WTC11 (cell line): ENCODE results near the gene PPM1D. TPM values are rescaled to one million over a fixed set of nuclear protein-coding genes. Genes with fewer than 3 reads are reported as not detected.

Experiments used
- ATAC-seq: fragments of 200-7000 bp; cut with Tn5 transposase; 2 replicates; pipeline ENCODE4 v1.10.0; 2021; ENCODE audit warnings: mild to moderate bottlenecking, moderate library complexity
- Bru-seq: library from RNA; stranded (reverse); fragments of 400-500 nt; gene quantifications from one replicate; lab custom pipeline; 2021; lab: Mats Ljungman, UMichigan
- CTCF ChIA-PET: fragments of 300-600 bp; sonication (Branson Sonifier 250); formaldehyde crosslinking; loops from one replicate; lab custom pipeline; 2021; ENCODE audit warnings: antibody characterized with exemption; lab: Charles Lee
- POLR2A ChIA-PET: fragments of 350-600 bp; sonication (Branson Sonifier 250); formaldehyde crosslinking; loops from one replicate; lab custom pipeline; 2021; ENCODE audit warnings: antibody characterized with exemption; lab: Charles Lee
- DNase-seq: peaks from one replicate; pipeline ENCODE4 v3.0.0; 2021; ENCODE audit warnings: low spot score
- H3K27ac Mint-ChIP-seq: 2 replicates; pipeline ENCODE4 v1.8.0; 2021; ENCODE audit warnings: mixed read lengths
- H3K27me3 Mint-ChIP-seq: 2 replicates; pipeline ENCODE4 v1.8.0; 2021; ENCODE audit warnings: low read depth, mild to moderate bottlenecking, moderate library complexity, mixed read lengths
- H3K36me3 Mint-ChIP-seq: 2 replicates; pipeline ENCODE4 v1.8.0; 2021; ENCODE audit warnings: mixed read lengths
- H3K4me1 Mint-ChIP-seq: 2 replicates; pipeline ENCODE4 v1.8.0; 2022; ENCODE audit warnings: mixed read lengths
- H3K4me3 Mint-ChIP-seq: 2 replicates; pipeline ENCODE4 v1.8.0; 2021; ENCODE audit warnings: mild to moderate bottlenecking, moderate library complexity, mixed read lengths
- H3K9me3 Mint-ChIP-seq: 2 replicates; pipeline ENCODE4 v1.8.0; 2021; ENCODE audit warnings: mixed read lengths
- ARID4B ChIP-seq: sonication (generic); formaldehyde crosslinking; IDR thresholded peaks from 2 replicates; pipeline ENCODE4 v1.8.0; 2023; ENCODE audit warnings: missing genetic modification reagents, mild to moderate bottlenecking, borderline replicate concordance
- CREB1 ChIP-seq: sonication (generic); formaldehyde crosslinking; IDR thresholded peaks from 2 replicates; pipeline ENCODE4 v1.8.0; 2023; ENCODE audit warnings: mild to moderate bottlenecking, missing genetic modification reagents
- E2F1 ChIP-seq: sonication (generic); formaldehyde crosslinking; IDR thresholded peaks from 2 replicates; pipeline ENCODE4 v1.8.0; 2022; ENCODE audit warnings: mild to moderate bottlenecking, missing genetic modification reagents
- E2F5 ChIP-seq: sonication (generic); formaldehyde crosslinking; IDR thresholded peaks from 2 replicates; pipeline ENCODE4 v1.8.1; 2022; ENCODE audit warnings: mild to moderate bottlenecking, moderate library complexity, missing genetic modification reagents
- EMX1 ChIP-seq: fragments of 250-450 bp; sonication (Bioruptor Pico); IDR thresholded peaks from 2 replicates; pipeline ENCODE4 v1.8.0; 2021; ENCODE audit warnings: mild to moderate bottlenecking
- ESRRA ChIP-seq: sonication (generic); formaldehyde crosslinking; IDR thresholded peaks from 2 replicates; pipeline ENCODE4 v1.8.1; 2022; ENCODE audit warnings: mild to moderate bottlenecking, missing genetic modification reagents, borderline replicate concordance
- FOXJ3 ChIP-seq: sonication (generic); formaldehyde crosslinking; IDR thresholded peaks from 2 replicates; pipeline ENCODE4 v1.9.0; 2021; ENCODE audit warnings: missing genetic modification reagents, mild to moderate bottlenecking, borderline replicate concordance
- GRHL2 ChIP-seq: fragments of 250-450 bp; sonication (Bioruptor Pico); IDR thresholded peaks from 2 replicates; pipeline ENCODE4 v1.8.0; 2022; ENCODE audit warnings: mild to moderate bottlenecking, moderate library complexity; ENCODE audit not compliant: insufficient replicate concordance, severe bottlenecking
- GTF2I ChIP-seq: fragments of 250-450 bp; sonication (Bioruptor Pico); conservative IDR thresholded peaks from 2 replicates; pipeline ENCODE4 v1.4.0; 2021; ENCODE audit warnings: mild to moderate bottlenecking
- IRF1 ChIP-seq: sonication (generic); formaldehyde crosslinking; IDR thresholded peaks from 2 replicates; pipeline ENCODE4 v1.8.0; 2023; ENCODE audit warnings: missing genetic modification reagents
- IRF2 ChIP-seq: sonication (generic); formaldehyde crosslinking; IDR thresholded peaks from 2 replicates; pipeline ENCODE4 v1.8.0; 2022; ENCODE audit warnings: low read depth, missing genetic modification reagents, borderline replicate concordance
- MAX ChIP-seq: sonication (generic); formaldehyde crosslinking; IDR thresholded peaks from 2 replicates; pipeline ENCODE4 v1.8.0; 2022; ENCODE audit warnings: mild to moderate bottlenecking, missing genetic modification reagents
- MLX ChIP-seq: sonication (generic); formaldehyde crosslinking; IDR thresholded peaks from 2 replicates; pipeline ENCODE4 v1.8.1; 2023; ENCODE audit warnings: mild to moderate bottlenecking, missing genetic modification reagents, moderate library complexity
- MYBL2 ChIP-seq: sonication (generic); formaldehyde crosslinking; IDR thresholded peaks from 2 replicates; pipeline ENCODE4 v1.8.1; 2023; ENCODE audit warnings: mild to moderate bottlenecking, moderate library complexity, missing genetic modification reagents
- NFE2L1 ChIP-seq: sonication (generic); formaldehyde crosslinking; IDR thresholded peaks from 2 replicates; pipeline ENCODE4 v1.8.1; 2023; ENCODE audit warnings: missing genetic modification reagents
- OVOL2 ChIP-seq: fragments of 250-450 bp; sonication (Bioruptor Pico); IDR thresholded peaks from 2 replicates; pipeline ENCODE4 v1.9.0; 2021; ENCODE audit warnings: mild to moderate bottlenecking, borderline replicate concordance
- SMAD3 ChIP-seq: sonication (generic); formaldehyde crosslinking; IDR thresholded peaks from 2 replicates; pipeline ENCODE4 v1.8.0; 2022; ENCODE audit warnings: missing genetic modification reagents, mild to moderate bottlenecking, borderline replicate concordance
- SP1 ChIP-seq: sonication (generic); formaldehyde crosslinking; conservative IDR thresholded peaks from 2 replicates; pipeline ENCODE4 v1.8.1; 2022; ENCODE audit warnings: missing genetic modification reagents
- ZMAT4 ChIP-seq: fragments of 250-450 bp; sonication (Bioruptor Pico); IDR thresholded peaks from 2 replicates; pipeline ENCODE4 v1.9.0; 2021; ENCODE audit warnings: mild to moderate bottlenecking
- ZNF121 ChIP-seq: sonication (generic); formaldehyde crosslinking; IDR thresholded peaks from 2 replicates; pipeline ENCODE4 v1.8.0; 2023; ENCODE audit warnings: missing genetic modification reagents
- ZNF138 ChIP-seq: sonication (generic); formaldehyde crosslinking; conservative IDR thresholded peaks from 2 replicates; pipeline ENCODE4 v1.8.1; 2022; ENCODE audit warnings: mild to moderate bottlenecking, moderate library complexity, missing genetic modification reagents
- ZNF219 ChIP-seq: sonication (generic); formaldehyde crosslinking; IDR thresholded peaks from 2 replicates; pipeline ENCODE4 v1.8.0; 2023; ENCODE audit warnings: missing genetic modification reagents, mild to moderate bottlenecking, borderline replicate concordance
- ZNF416 ChIP-seq: fragments of 250-450 bp; sonication (Bioruptor Pico); IDR thresholded peaks from 2 replicates; pipeline ENCODE4 v1.9.0; 2021; ENCODE audit warnings: mild to moderate bottlenecking, inconsistent platforms
- ZNF425 ChIP-seq: fragments of 250-450 bp; sonication (Bioruptor Pico); conservative IDR thresholded peaks from 2 replicates; pipeline ENCODE4 v1.9.0; 2021; ENCODE audit warnings: mild to moderate bottlenecking
- long read RNA-seq, 3 experiments: library from RNA in 1 of 3; library from capped mRNA in 1 of 3; library from polyadenylated mRNA in 1 of 3; unstranded in 2 of 3; stranded (forward) in 1 of 3; transcript quantifications; one replicate each; pipeline ENCODE4 v2.0.0, GENCODE V29; 2021
- total RNA-seq: library from RNA; stranded (reverse); gene quantifications from 3 replicates; pipeline ENCODE4 v1.2.3, GENCODE V29; 2021

PPM1D gene
- 16.5 to 20.4 TPM (median 17.0 TPM) in 3 replicates for total RNA-seq
- Bru-seq, nascent RNA = percentile 72 among the genes with signal in this experiment
- long read RNA-seq, experiment 1, full-length matches to known transcripts = 79 of 90 reads
- long read RNA-seq, experiment 1, partial matches to known transcripts = 2 of 90 reads
- long read RNA-seq, experiment 1, other reads (novel, unspliced or antisense) = 9 of 90 reads
- long read RNA-seq, experiment 2, full-length matches to known transcripts = 13 of 20 reads
- long read RNA-seq, experiment 2, partial matches to known transcripts = 3 of 20 reads
- long read RNA-seq, experiment 2, other reads (novel, unspliced or antisense) = 4 of 20 reads
- long read RNA-seq, experiment 3, partial matches to known transcripts = 1 of 1 reads
- long read RNA-seq, experiment 3, other reads (novel, unspliced or antisense) = 0 of 1 reads

- CTCF ChIA-PET = interaction anchor here (0.6 to 4.0 kb wide), 13 partner anchors 9 to 470 kb away, joined by 3 to 20 read pairs (median 4); partner anchors contain the start of genes APPBP2 and BCAS3
- no peak for TF ChIP-seq MLX (CRISPR knock-in tag)
- TF ChIP-seq IRF1 (CRISPR knock-in tag) = no peak
- no peak for TF ChIP-seq GRHL2 (CRISPR knock-in tag)
- peak; percentile 80; the same call in 1 of the 2 replicates for TF ChIP-seq NFE2L1 (CRISPR knock-in tag)
- TF ChIP-seq FOXJ3 = no peak
- TF ChIP-seq EMX1 (CRISPR knock-in tag) = no peak
- no peak for TF ChIP-seq ZNF425 (CRISPR knock-in tag)
- TF ChIP-seq MYBL2 (CRISPR knock-in tag) = 0 out of 2 replicates have a peak, but pooled peaks have one; percentile 54
- TF ChIP-seq GTF2I (CRISPR knock-in tag) = no peak
- TF ChIP-seq SP1 (CRISPR knock-in tag) = peak; percentile 91
- TF ChIP-seq MAX (CRISPR knock-in tag) = peak; percentile 80
- TF ChIP-seq IRF2 = no peak
- TF ChIP-seq ESRRA (CRISPR knock-in tag) = no peak
- TF ChIP-seq ZMAT4 = no peak
- TF ChIP-seq ARID4B (CRISPR knock-in tag) = no peak; the same call in 1 of the 2 replicates
- no peak for TF ChIP-seq ZNF138 (CRISPR knock-in tag)
- TF ChIP-seq E2F5 (CRISPR knock-in tag) = peak; percentile 99
- TF ChIP-seq ZNF416 = no peak; the same call in 1 of the 2 replicates
- TF ChIP-seq ZNF121 = no peak
- no peak for TF ChIP-seq OVOL2 (CRISPR knock-in tag)
- 0 out of 2 replicates have a peak, but pooled peaks have one; percentile 40 for TF ChIP-seq CREB1 (CRISPR knock-in tag)
- TF ChIP-seq SMAD3 (CRISPR knock-in tag) = 0 out of 2 replicates have a peak, but pooled peaks have one; percentile 71
- TF ChIP-seq ZNF219 (CRISPR knock-in tag) = 0 out of 2 replicates have a peak, but pooled peaks have one; percentile 24
- peak; percentile 82 for TF ChIP-seq E2F1 (CRISPR knock-in tag)
Measured at GRCh38 chr17:60599620-60600489, at the start of gene PPM1D. Gene PPM1D (plus strand): TSS chr17:60600193. CDS start chr17:60600415, 222 bp downstream.

More at GRCh38 chr17:60599620-60600489, at the start of gene PPM1D:
- H3K4me3 Mint-ChIP-seq = peak within 1 kb of the TSS; percentile 97
- peaks cover 22% of the 10 kb centered on the region for H3K4me1 Mint-ChIP-seq
- DNase-seq (peak; percentile 99), ATAC-seq (peak; percentile 93)
- H3K36me3 Mint-ChIP-seq = no peaks in the 10 kb centered on the region
- no peaks in the 10 kb centered on the region for H3K9me3 Mint-ChIP-seq
- POLR2A ChIA-PET = interaction anchor here (0.5 to 2.5 kb wide), 12 partner anchors 9 to 451 kb away, joined by 3 to 17 read pairs (median 3); partner anchors contain the start of genes APPBP2, BCAS3, CA4 and USP32
- H3K27ac Mint-ChIP-seq = peak within 1 kb of the TSS; percentile 100
- no peaks in the 10 kb centered on the region for H3K27me3 Mint-ChIP-seq
